Neural cell (in vitro differentiated cells): ENCODE measurements around the gene TMPRSS12. TPM values are rescaled to one million over a fixed set of nuclear protein-coding genes. Genes with fewer than 3 reads are reported as not detected.

ENCODE experiments used
- H2AFZ ChIP-seq: fragments of 200-600, 300-800 bp; sonication (generic), shearing (Covaris generic); 2 replicates; pipeline ENCODE4 v1.6.0; 2014; ENCODE audit warnings: low read depth, mild to moderate bottlenecking, antibody characterized with exemption, low read length, moderate library complexity
- H3F3A ChIP-seq: fragments of 200-600 bp; shearing (Covaris generic); 2 replicates; pipeline ENCODE4 v1.6.1; 2016; ENCODE audit warnings: mild to moderate bottlenecking, moderate library complexity, mixed read lengths, antibody characterized with exemption, low read length; ENCODE audit not compliant: insufficient read depth, poor library complexity, severe bottlenecking
- H3K27ac ChIP-seq: fragments of 200-600, 300-800 bp; sonication (generic), shearing (Covaris generic); 2 replicates; pipeline ENCODE4 v1.5.1; 2014; ENCODE audit warnings: mild to moderate bottlenecking, low read length, moderate library complexity
- H3K27me3 ChIP-seq: fragments of 300-800, 200-600 bp; sonication (generic), shearing (Covaris generic); 2 replicates; pipeline ENCODE4 v1.6.0; 2014; ENCODE audit warnings: mild to moderate bottlenecking, low read depth, low read length, moderate library complexity; ENCODE audit not compliant: insufficient read depth
- H3K36me3 ChIP-seq: fragments of 300-800, 200-600 bp; sonication (generic), shearing (Covaris generic); 2 replicates; pipeline ENCODE4 v1.5.1; 2014; ENCODE audit warnings: mild to moderate bottlenecking, antibody characterized with exemption, low read length, moderate library complexity; ENCODE audit not compliant: insufficient read depth
- H3K4me2 ChIP-seq: fragments of 300-800, 200-600 bp; sonication (generic), shearing (Covaris generic); 2 replicates; pipeline ENCODE4 v1.6.0; 2014; ENCODE audit warnings: mild to moderate bottlenecking, low read length
- H3K4me3 ChIP-seq: fragments of 300-800, 200-600 bp; sonication (generic), shearing (Covaris generic); 2 replicates; pipeline ENCODE4 v1.5.1; 2014; ENCODE audit warnings: mild to moderate bottlenecking, low read length, moderate library complexity
- H3K79me2 ChIP-seq: fragments of 200-600 bp; shearing (Covaris generic); replicated peaks from 2 replicates; pipeline ENCODE4 v1.6.0; 2014; ENCODE audit warnings: mild to moderate bottlenecking, low read length, moderate library complexity; ENCODE audit not compliant: insufficient read depth
- H3K9ac ChIP-seq: fragments of 300-800, 200-600 bp; sonication (generic), shearing (Covaris generic); 2 replicates; pipeline ENCODE4 v1.6.1; 2016; ENCODE audit warnings: mild to moderate bottlenecking, low read length, mixed read lengths
- H3K9me2 ChIP-seq: fragments of 200-600 bp; shearing (Covaris generic); 2 replicates; pipeline ENCODE4 v1.6.1; 2016; ENCODE audit warnings: mild to moderate bottlenecking, low read length, mixed read lengths; ENCODE audit not compliant: insufficient read depth
- H3K9me3 ChIP-seq: fragments of 200-600, 300-800 bp; sonication (generic), shearing (Covaris generic); 2 replicates; pipeline ENCODE4 v1.6.1; 2016; ENCODE audit warnings: mild to moderate bottlenecking, mixed run types, low read length, moderate library complexity, mixed read lengths
- H4K20me1 ChIP-seq: fragments of 200-600 bp; shearing (Covaris generic); 2 replicates; pipeline ENCODE4 v1.6.1; 2016; ENCODE audit warnings: mild to moderate bottlenecking, mixed run types; ENCODE audit not compliant: insufficient read depth
- CTCF ChIP-seq: fragments of 450-650 bp; IDR thresholded peaks from 2 replicates; pipeline ENCODE4 v1.5.1; 2014; ENCODE audit warnings: antibody characterized with exemption, mild to moderate bottlenecking, moderate library complexity; ENCODE audit not compliant: poor library complexity, severe bottlenecking
- EP300 ChIP-seq: fragments of 450-650 bp; conservative IDR thresholded peaks from 2 replicates; pipeline ENCODE4 v1.6.1; 2014; ENCODE audit warnings: antibody characterized with exemption, mild to moderate bottlenecking, moderate library complexity; ENCODE audit not compliant: poor library complexity, severe bottlenecking
- EZH2 ChIP-seq: fragments of 200-600, 300-800 bp; shearing (Covaris generic), sonication (generic); IDR thresholded peaks from 2 replicates; pipeline ENCODE4 v1.6.1; 2014; ENCODE audit warnings: antibody characterized with exemption, low read length, borderline replicate concordance, mild to moderate bottlenecking; ENCODE audit not compliant: insufficient read depth, poor library complexity, severe bottlenecking
- MXI1 ChIP-seq: fragments of 450-650 bp; conservative IDR thresholded peaks from 2 replicates; pipeline ENCODE4 v1.6.1; 2014; ENCODE audit warnings: antibody characterized with exemption, mild to moderate bottlenecking; ENCODE audit not compliant: poor library complexity, severe bottlenecking
- POLR2AphosphoS5 ChIP-seq: IDR thresholded peaks from 2 replicates; pipeline ENCODE4 v1.6.1; 2012
- RAD21 ChIP-seq: fragments of 450-650 bp; conservative IDR thresholded peaks from 2 replicates; pipeline ENCODE4 v1.6.1; 2014; ENCODE audit warnings: antibody characterized with exemption, mild to moderate bottlenecking, moderate library complexity
- REST ChIP-seq: IDR thresholded peaks from 2 replicates; pipeline ENCODE4 v1.6.1; 2012; ENCODE audit warnings: borderline replicate concordance
- SMC3 ChIP-seq: fragments of 450-650 bp; conservative IDR thresholded peaks from 2 replicates; pipeline ENCODE4 v1.6.1; 2014; ENCODE audit warnings: antibody characterized with exemption, mild to moderate bottlenecking, moderate library complexity; ENCODE audit not compliant: poor library complexity
- TAF1 ChIP-seq: IDR thresholded peaks from 2 replicates; pipeline ENCODE4 v1.6.1; 2012; ENCODE audit warnings: low read depth
- polyA plus RNA-seq: library from polyadenylated mRNA; depleted of rRNA; stranded (reverse); fragments of >200 nt; gene quantifications from 2 replicates; pipeline ENCODE4 v1.2.3, GENCODE V29; 2014

The TMPRSS12 gene
- polyA plus RNA-seq, 1 donor from 2014 or later, result not detected

- no peak overlapping the region for H2AFZ ChIP-seq
- TF ChIP-seq EZH2 (no peak), MXI1 (no peak), SMC3 (no peak)
- H3K4me3 ChIP-seq, result no peak overlapping the region
Observed at GRCh38 chr12:50841716-50842531, 802 bp upstream of the TMPRSS12 start.

GRCh38 chr12:50845021-50845647, 2.4 kb downstream of the TMPRSS12 start:
- Histone ChIP-seq H3K4me2 (no peak overlapping the region), H3K9ac (no peak overlapping the region), H3K4me3 (no peak overlapping the region), H4K20me1 (no peaks in the 10 kb centered on the region), H3K27me3 (no peaks in the 10 kb centered on the region), H3K9me3 (no peaks in the 10 kb centered on the region), H3K36me3 (no peaks in the 10 kb centered on the region), H3K27ac (no peak overlapping the region), H2AFZ (no peak overlapping the region), H3K79me2 (no peaks in the 10 kb centered on the region), H3F3A (no peaks in the 10 kb centered on the region), H3K9me2 (no peaks in the 10 kb centered on the region)
- no peak for TF ChIP-seq MXI1
- TF ChIP-seq EZH2, result no peak
- no peak for TF ChIP-seq RAD21
- TF ChIP-seq TAF1, result no peak
- no peak for TF ChIP-seq SMC3
- no peak for TF ChIP-seq CTCF
- no peak for TF ChIP-seq REST
- no peak for TF ChIP-seq POLR2AphosphoS5
- TF ChIP-seq EP300, result no peak

More at GRCh38 chr12:50841716-50842531, 802 bp upstream of the TMPRSS12 start:
- Histone ChIP-seq H3K9me2 (no peaks in the 10 kb centered on the region), H3F3A (no peaks in the 10 kb centered on the region), H3K9me3 (no peaks in the 10 kb centered on the region), H3K4me2 (no peak overlapping the region), H4K20me1 (no peaks in the 10 kb centered on the region), H3K79me2 (no peaks in the 10 kb centered on the region), H3K27me3 (no peaks in the 10 kb centered on the region), H3K36me3 (no peaks in the 10 kb centered on the region), H3K9ac (no peak overlapping the region), H3K27ac (no peak overlapping the region)
